ENCODE measurements around the gene TMC1. TPM values are rescaled to one million over a fixed set of nuclear protein-coding genes. Genes with fewer than 3 reads are reported as not detected.

Gene TMC1
- total and polyA plus RNA-seq, 2 of the 8 experiments (the other 6 are each of a cell fraction or from before 2014, with no cell fraction given) = 0.95 to 0.98 TPM

GRCh38 chr9:72480921-72481320, 40.5 kb upstream of the TMC1 start:
- Histone ChIP-seq H3K27me3 (replicated peaks in 1 of 4; ENCODE audit: control insufficient read depth in 3 of 4, extremely low read depth in 1 of 4, insufficient read depth in 3 of 4, low read length in 3 of 4) (no peaks in the 10 kb centered on the region), H3K79me2 (ENCODE audit: control insufficient read depth in 1 of 2, insufficient read depth in 2 of 2, low read length in 2 of 2) (no peaks in the 10 kb centered on the region), H3K27ac (ENCODE audit: low read depth, low read length) (no peak overlapping the region), H4K91ac (replicated peaks; ENCODE audit: insufficient read length, low read length) (no peak overlapping the region), H3K4me2 (ENCODE audit: insufficient read depth in 1 of 2, low read depth in 2 of 2, low read length in 2 of 2) (no peak overlapping the region), H3K23ac (ENCODE audit: insufficient read length) (no peak overlapping the region), H2BK20ac (ENCODE audit: low read length) (no peak overlapping the region), H2BK12ac (ENCODE audit: low read depth, low read length) (no peak overlapping the region), H2AFZ (ENCODE audit: low read length) (no peak overlapping the region), H3K18ac (ENCODE audit: extremely low read depth, low read length) (no peak overlapping the region), H3K36me3 (ENCODE audit: control insufficient read depth in 2 of 4, insufficient read depth in 4 of 4, low read length in 3 of 4) (no peaks in the 10 kb centered on the region), H4K5ac (ENCODE audit: insufficient read length, low read depth, low read length) (no peak overlapping the region), H3K14ac (ENCODE audit: insufficient read length) (no peak overlapping the region), H3K79me1 (ENCODE audit: low read depth, low read length) (no peaks in the 10 kb centered on the region; the same call in 1 of the 2 replicates), H3K56ac (replicated peaks; ENCODE audit: insufficient read length, low read depth, low read length) (no peak overlapping the region), H3K9ac (replicated peaks in 1 of 4; ENCODE audit: extremely low read depth in 1 of 4, low read depth in 3 of 4, low read length in 3 of 4) (no peak overlapping the region), H3K9me3 (ENCODE audit: insufficient read depth in 2 of 2, low read depth in 1 of 2, low read length in 1 of 2) (peaks cover 0 to 6% of the 10 kb centered on the region in 2 experiments; a peak in 1 of 4 replicates), H2AK5ac (ENCODE audit: low read depth, low read length) (no peak overlapping the region), H4K8ac (ENCODE audit: extremely low read depth, insufficient read depth, low read length) (no peak overlapping the region), H3K4me3 (ENCODE audit: extremely low read depth in 1 of 4, insufficient read depth in 2 of 4, low read depth in 3 of 4, low read length in 4 of 4) (no peak overlapping the region), H3K4me1 (replicated peaks in 1 of 4; ENCODE audit: control insufficient read depth in 3 of 4, insufficient read depth in 4 of 4, low read length in 3 of 4) (peaks cover 0 to 6% (median 0%) of the 10 kb centered on the region in 4 experiments; a peak in 2 of 7 replicates), H4K20me1 (replicated peaks in 1 of 2; ENCODE audit: control insufficient read depth in 1 of 2, insufficient read depth in 2 of 2, low read length in 2 of 2) (no peaks in the 10 kb centered on the region), H2BK120ac (replicated peaks; ENCODE audit: low read depth, low read length) (no peak overlapping the region), H3K23me2 (ENCODE audit: low read depth, low read length) (no peaks in the 10 kb centered on the region), H3K4ac (replicated peaks; ENCODE audit: insufficient read length, low read depth, low read length) (no peak overlapping the region), H2BK15ac (ENCODE audit: low read length) (no peak overlapping the region), H2BK5ac (ENCODE audit: low read depth, low read length) (no peak overlapping the region)
- POLR2A ChIA-PET (ENCODE audit: partially characterized antibody) = no interaction called here
- 91% methylated on average over 1 of the region's 1 CpG; no CpG with 5 or more reads in 1 of the 2 experiments for WGBS, 2 experiments (ENCODE audit: extremely low coverage in 1 of 2, insufficient coverage in 1 of 2, insufficient read length in 1 of 2, insufficient replicate concordance in 2 of 2, low coverage in 1 of 2, low lambda C conversion rate in 2 of 2, missing lambda C conversion rate in 1 of 2)
- no peak for FAIRE-seq
- CTCF ChIA-PET (ENCODE audit: partially characterized antibody) = no interaction called here
- no peak for DNase-seq (ENCODE audit: low read depth in 1 of 2, low spot score in 2 of 2)
- no peak for TF ChIP-seq EP300 (IDR thresholded peaks at IDR 0.05; ENCODE audit: borderline replicate concordance in 1 of 2, low read depth in 2 of 2, low read length in 2 of 2)

Data from H1 (cell line).